ENCODE data around the gene NGFR.

GRCh38 chr17:49496183-49496866 lies 1.2 kb downstream of the NGFR start:
- TF ChIP-seq EZH2 (IDR thresholded peaks at IDR 0.05) = no peak
- TF ChIP-seq POLR2AphosphoS5 (IDR thresholded peaks at IDR 0.05; ENCODE audit: borderline replicate concordance, low read depth, low read length) = no peak
